ENCODE measurements around the gene SLC22A23.
A peak's percentile ranks its signal among the peaks of the same experiment; 100 is the strongest.

DNA sequence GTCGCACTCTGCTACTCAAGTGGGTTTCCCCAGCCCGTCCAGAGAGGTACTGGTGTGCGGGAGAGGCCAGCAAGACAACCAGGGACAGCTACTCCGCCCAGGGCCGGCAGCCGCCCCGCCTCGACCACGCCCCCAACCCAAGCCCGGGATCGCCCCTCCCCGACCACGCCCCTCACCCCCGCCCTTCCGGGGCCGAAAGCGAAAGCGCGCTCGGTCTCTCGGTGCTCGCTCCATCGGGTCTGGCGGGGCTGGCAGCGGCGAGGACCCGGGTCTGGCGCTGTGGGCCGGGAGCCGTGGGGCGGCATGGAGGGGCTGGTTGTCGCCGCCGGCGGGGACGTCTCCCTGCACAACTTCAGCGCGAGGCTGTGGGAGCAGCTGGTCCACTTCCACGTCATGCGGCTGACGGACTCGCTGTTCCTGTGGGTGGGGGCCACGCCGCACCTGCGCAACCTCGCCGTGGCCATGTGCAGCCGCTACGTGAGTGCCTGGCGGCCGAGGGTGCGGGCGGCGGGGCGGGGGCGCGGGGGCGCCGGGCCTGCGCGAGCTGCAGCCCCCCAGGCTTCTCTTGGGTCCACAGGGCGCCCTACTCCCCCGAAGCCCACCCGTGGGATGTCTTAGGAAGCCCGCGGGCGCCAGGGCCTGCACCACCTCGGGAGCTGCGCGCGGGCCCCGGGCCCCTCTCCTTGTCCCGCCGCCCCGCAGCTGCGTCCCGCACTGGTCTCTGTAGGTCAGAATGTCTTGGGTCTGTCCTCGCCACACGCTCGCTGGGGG lies 197.9 kb downstream of the SLC22A23 start, which contains the start of gene PSMG4:
- TF ChIP-seq, protein P1, sequence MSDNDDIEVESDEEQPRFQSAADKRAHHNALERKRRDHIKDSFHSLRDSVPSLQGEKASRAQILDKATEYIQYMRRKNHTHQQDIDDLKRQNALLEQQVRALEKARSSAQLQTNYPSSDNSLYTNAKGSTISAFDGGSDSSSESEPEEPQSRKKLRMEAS (IDR thresholded peaks at IDR 0.05) = peak; percentile 88
- TF ChIP-seq YY1 (IDR thresholded peaks at IDR 0.05; ENCODE audit: low read depth) = peak; percentile 78
- no peak for TF ChIP-seq EP300 (IDR thresholded peaks at IDR 0.05; ENCODE audit: borderline replicate concordance)
- no peak; the same call in 1 of the 2 replicates for TF ChIP-seq RAD21 (IDR thresholded peaks at IDR 0.05; ENCODE audit: low read depth)
- TF ChIP-seq TAF1 (IDR thresholded peaks at IDR 0.05; ENCODE audit: low read depth) = peak; percentile 71; the same call in 1 of the 2 replicates
- no peak for TF ChIP-seq CEBPB (IDR thresholded peaks at IDR 0.05)
- no peak; the same call in 1 of the 2 replicates for TF ChIP-seq TCF12 (IDR thresholded peaks at IDR 0.05; ENCODE audit: low read depth)
- TF ChIP-seq CREB1 (IDR thresholded peaks at IDR 0.05; ENCODE audit: low read depth) = no peak
- TF ChIP-seq REST (IDR thresholded peaks at IDR 0.05; ENCODE audit: low read depth) = no peak
- no peak for TF ChIP-seq EGR1 (IDR thresholded peaks at IDR 0.05)
